NCI-H128 (cell line): ENCODE data around the gene ADAMTS3.

Source experiments
- DNase-seq: peaks from one replicate; lab custom pipeline; 2025; ENCODE audit not compliant: unreplicated experiment; lab: John Stamatoyannopoulos, UW

ADAMTS3 gene

GRCh38 chr4:72301759-72302158 is 267.3 kb downstream of the ADAMTS3 start:
- no peak for DNase-seq

- DNase-seq, result no peak
Observed at GRCh38 chr4:72300126-72300525, 268.9 kb downstream of the ADAMTS3 start.

GRCh38 chr4:72295966-72296557 is 273.0 kb downstream of the ADAMTS3 start:
- DNase-seq, result no peak

- DNase-seq, result no peak
Observed at GRCh38 chr4:72290737-72291136, 278.3 kb downstream of the ADAMTS3 start.

GRCh38 chr4:72286910-72287309 is 282.1 kb downstream of the ADAMTS3 start:
- no peak for DNase-seq

GRCh38 chr4:72286185-72286584 is 282.8 kb downstream of the ADAMTS3 start:
- no peak for DNase-seq

- no peak for DNase-seq
Observed at GRCh38 chr4:72283357-72283756, 285.7 kb downstream of the ADAMTS3 start.

- DNase-seq, result no peak
Observed at GRCh38 chr4:72280252-72280651, 288.8 kb downstream of the ADAMTS3 start.

- no peak for DNase-seq
Observed at GRCh38 chr4:72275381-72275780, 293.6 kb downstream of the ADAMTS3 start.

- no peak for DNase-seq
Observed at GRCh38 chr4:72274251-72274650, 294.8 kb downstream of the ADAMTS3 start.

- DNase-seq, result no peak
Observed at GRCh38 chr4:72255269-72255668, 313.8 kb downstream of the ADAMTS3 start.

- no peak for DNase-seq
Observed at GRCh38 chr4:72243641-72244040, 325.4 kb downstream of the ADAMTS3 start.

- no peak for DNase-seq
Observed at GRCh38 chr4:72239487-72240116, 329.4 kb downstream of the ADAMTS3 start.
